Spleen (tissue), 11 donors: ENCODE measurements around the gene CACNA2D3. TPM values are rescaled to one million over a fixed set of nuclear protein-coding genes. Genes with fewer than 3 reads are reported as not detected.

ENCODE experiments used
- DNase-seq: peaks from one replicate; pipeline ENCODE4 v3.0.0-alpha.2; 2020
- H3K27ac ChIP-seq, 8 donors: fragments of 200-600 bp; sonication (generic) in 7 of 8; 1 replicate in 4 of 8; 2 replicates in 4 of 8; pipeline versions ENCODE4 v1.5.0 to v1.8.0; 2016 to 2021; ENCODE audit warnings: inconsistent platforms in 4 of 8, mild to moderate bottlenecking in 4 of 8, moderate library complexity in 1 of 8
- H3K27me3 ChIP-seq, 7 donors: fragments of 200-600 bp; sonication (generic) in 6 of 7; replicated peaks in 1 of 7; 1 replicate in 4 of 7; 2 replicates in 3 of 7; pipeline versions ENCODE4 v1.5.0 to v1.8.0; 2016 to 2021; ENCODE audit warnings: inconsistent platforms in 3 of 7, mild to moderate bottlenecking in 1 of 7
- H3K36me3 ChIP-seq, 6 donors: fragments of 200-600 bp; sonication (generic) in 5 of 6; 1 replicate in 4 of 6; 2 replicates in 2 of 6; pipeline versions ENCODE4 v1.5.0 to v1.8.0; 2016 to 2021; ENCODE audit warnings: inconsistent platforms in 2 of 6
- H3K4me1 ChIP-seq, 6 donors: fragments of 200-600 bp; sonication (generic) in 5 of 6; 1 replicate in 3 of 6; 2 replicates in 3 of 6; pipeline versions ENCODE4 v1.5.0 to v1.8.0; 2016 to 2021; ENCODE audit warnings: inconsistent platforms in 3 of 6
- H3K4me3 ChIP-seq, 8 donors: fragments of 200-600 bp; sonication (generic) in 7 of 8; 1 replicate in 4 of 8; 2 replicates in 4 of 8; pipeline versions ENCODE4 v1.5.0 to v1.8.0; 2016 to 2021; ENCODE audit warnings: inconsistent platforms in 4 of 8, mild to moderate bottlenecking in 4 of 8, moderate library complexity in 2 of 8
- H3K9me3 ChIP-seq, 8 donors: fragments of 200-600 bp; sonication (generic) in 7 of 8; 1 replicate in 4 of 8; 2 replicates in 4 of 8; pipeline versions ENCODE4 v1.5.0 to v1.8.0; 2016 to 2021; ENCODE audit warnings: inconsistent platforms in 4 of 8
- CTCF ChIP-seq, 11 experiments: fragments of 200-600 bp in 7 of 11; fragments of 450-650 bp in 4 of 11; sonication (generic) in 4 of 11; IDR thresholded peaks in 8 of 11; conservative IDR thresholded peaks in 3 of 11; 1 replicate in 7 of 11; 2 replicates in 4 of 11; pipeline versions ENCODE4 v1.4.0 to v1.8.0; 2016 to 2021; ENCODE audit warnings: antibody characterized with exemption in 11 of 11, inconsistent platforms in 4 of 11, mild to moderate bottlenecking in 1 of 11
- POLR2A ChIP-seq, 3 donors: fragments of 450-650 bp; IDR thresholded peaks; one replicate each; pipeline ENCODE4 v1.5.1; 2017; ENCODE audit warnings: antibody characterized with exemption in 3 of 3, mild to moderate bottlenecking in 1 of 3
- POLR2AphosphoS5 ChIP-seq, 3 donors: sonication (generic); formaldehyde crosslinking; IDR thresholded peaks; one replicate each; pipeline ENCODE4 v1.5.1; 2017; ENCODE audit warnings: antibody characterized with exemption in 3 of 3
- WGBS, 5 donors: extraction: QIAGEN DNeasy Blood & Tissue Kit in 3 of 5; methylation state at CpG; one replicate each; pipeline versions ENCODE4 v1.1.5 to v1.1.7; 2013 to 2018; 5-methylcytosine and 5-hydroxymethylcytosine counted together
- intact Hi-C: fragments of 100-400 bp; cut with DNase I; formaldehyde crosslinking; loops from one replicate; pipeline ENCODE4 v1.15.0; 2023; ENCODE audit warnings: low total_unique reads
- polyA plus RNA-seq, 3 donors: library from polyadenylated mRNA; stranded (reverse); fragments of 200-250 nt; gene quantifications; one replicate each; pipeline ENCODE4 v1.2.1, GENCODE V29; 2013
- total RNA-seq, 7 donors: library from RNA; depleted of rRNA in 3 of 7; stranded (reverse); fragments of >200 nt in 3 of 7; fragmentation: NEBNext Ultra II Directional in 4 of 7; extraction: Animal tissue kit (Norgen Biotek cat#: 25700) in 4 of 7; gene quantifications; one replicate each; pipeline versions ENCODE4 v1.1.0 to v1.2.1, GENCODE V29; 2016 to 2021
- donor health status: healthy with polysubstance abuse.
- donor health status: DM: no; HTN: no; CAD: no; lungs with moderate emphysema.
- donor health status: DM: no; HTN: no; CAD: no.
- donor health status: Bipolar disorder and iron deficiency.
- donor health status: healthy.
- donor health status: DM: no; HTN: no; CAD: no.
- donor health status: DM: yes; HTN: yes; CAD: no.

Gene CACNA2D3
- total and polyA plus RNA-seq, 10 donors = 0.83 to 4.9 (median 2.9) TPM

- Histone ChIP-seq H3K4me1 (no peaks in the 10 kb centered on the region), H3K27me3 (no peaks in the 10 kb centered on the region), H3K9me3 (peaks cover 0 to 12% (median 0%) of the 10 kb centered on the region in 8 donors), H3K27ac (no peak overlapping the region), H3K36me3 (no peaks in the 10 kb centered on the region), H3K4me3 (no peak overlapping the region)
- TF ChIP-seq CTCF (IDR thresholded peaks at IDR 0.05 in 8 of 11, conservative IDR thresholded peaks at IDR 0.05 in 3 of 11) (no peak), POLR2AphosphoS5 (IDR thresholded peaks at IDR 0.05) (no peak), POLR2A (IDR thresholded peaks at IDR 0.05) (no peak)
- 83 to 91% (median 90%) methylated on average over 6 of the region's 6 CpGs for WGBS, 5 donors
- DNase-seq = no peak
- intact Hi-C loops = no loop called here
These were observed 559.4 kb downstream of the CACNA2D3 start for GRCh38 chr3:54681706-54682105.

DNA sequence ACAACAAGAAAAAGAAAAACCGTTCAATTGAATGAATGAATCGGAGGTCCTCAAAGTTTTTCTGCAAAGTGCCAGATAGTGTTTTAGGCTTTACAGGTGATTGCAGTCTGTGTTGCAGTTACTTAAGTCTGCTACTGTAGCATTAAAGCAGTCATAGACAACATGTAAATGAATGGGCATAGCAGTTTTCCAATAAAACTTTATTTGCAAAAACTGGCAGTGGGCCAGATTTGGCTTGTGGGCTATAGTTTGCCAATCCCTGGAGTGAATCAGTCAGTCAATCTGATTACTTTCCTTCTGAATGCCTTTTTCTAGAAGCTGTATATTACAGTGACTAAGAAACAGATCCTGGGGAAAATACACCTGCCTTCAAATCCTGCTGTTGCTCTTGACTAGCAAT, 562.9 kb downstream of the CACNA2D3 start:
- intact Hi-C loops = no loop called here
- H3K4me1 ChIP-seq = no peaks in the 10 kb centered on the region
- H3K27ac ChIP-seq = no peak overlapping the region
- H3K36me3 ChIP-seq = no peaks in the 10 kb centered on the region
- TF ChIP-seq POLR2AphosphoS5 (IDR thresholded peaks at IDR 0.05) (no peak), CTCF (IDR thresholded peaks at IDR 0.05 in 8 of 11, conservative IDR thresholded peaks at IDR 0.05 in 3 of 11) (no peak), POLR2A (IDR thresholded peaks at IDR 0.05) (no peak)
- 75 to 82% (median 80%) methylated on average over 2 of the region's 2 CpGs for WGBS, 5 donors
- H3K9me3 ChIP-seq = peaks cover 0 to 12% (median 0%) of the 10 kb centered on the region in 8 donors
- H3K4me3 ChIP-seq = no peak overlapping the region
- H3K27me3 ChIP-seq = no peaks in the 10 kb centered on the region
- no peak for DNase-seq

DNA sequence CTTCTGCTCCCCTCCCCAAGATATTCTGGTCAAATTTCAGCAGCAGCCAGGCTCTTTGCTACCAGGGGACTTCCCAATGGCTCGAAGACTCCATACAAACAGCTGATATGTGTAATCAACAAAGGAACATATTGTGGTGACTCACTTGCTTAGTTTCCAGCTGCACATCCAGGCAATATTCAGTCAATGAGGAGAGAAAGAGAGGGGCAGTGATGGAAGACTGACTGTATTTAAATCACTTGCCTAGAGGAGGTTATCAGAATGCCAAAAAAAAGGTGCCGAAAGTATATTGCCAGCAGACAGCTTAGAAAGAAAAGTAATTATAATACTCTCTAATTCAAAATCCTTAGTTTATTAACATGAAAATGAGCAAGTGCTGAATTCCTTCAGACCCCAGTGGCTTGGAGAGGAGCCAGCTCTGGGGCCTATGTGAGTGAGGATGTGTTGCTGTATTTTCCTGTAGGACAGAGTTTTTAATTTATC, 569.0 kb downstream of the CACNA2D3 start:
- Histone ChIP-seq H3K27ac (no peak overlapping the region), H3K4me1 (no peaks in the 10 kb centered on the region), H3K36me3 (no peaks in the 10 kb centered on the region), H3K27me3 (no peaks in the 10 kb centered on the region), H3K9me3 (no peaks in the 10 kb centered on the region), H3K4me3 (no peak overlapping the region)
- no peak for DNase-seq
- intact Hi-C loops = no loop called here
- 56 to 77% (median 68%) methylated on average over 2 of the region's 2 CpGs for WGBS, 5 donors
- TF ChIP-seq POLR2AphosphoS5 (IDR thresholded peaks at IDR 0.05) (no peak), CTCF (IDR thresholded peaks at IDR 0.05 in 8 of 11, conservative IDR thresholded peaks at IDR 0.05 in 3 of 11) (no peak), POLR2A (IDR thresholded peaks at IDR 0.05) (no peak)

- TF ChIP-seq CTCF (IDR thresholded peaks at IDR 0.05 in 8 of 11, conservative IDR thresholded peaks at IDR 0.05 in 3 of 11) (no peak), POLR2A (IDR thresholded peaks at IDR 0.05) (no peak), POLR2AphosphoS5 (IDR thresholded peaks at IDR 0.05) (no peak)
- 31 to 49% (median 39%) methylated on average over 3 of the region's 3 CpGs for WGBS, 5 donors
- intact Hi-C loops = no loop called here
- no peak for DNase-seq
- H3K36me3 ChIP-seq = no peaks in the 10 kb centered on the region
- H3K27ac ChIP-seq = no peak overlapping the region
- H3K4me1 ChIP-seq = no peaks in the 10 kb centered on the region
- no peak overlapping the region for H3K4me3 ChIP-seq
- no peaks in the 10 kb centered on the region for H3K27me3 ChIP-seq
- no peaks in the 10 kb centered on the region for H3K9me3 ChIP-seq
These were observed 574.0 kb downstream of the CACNA2D3 start for GRCh38 chr3:54696313-54696712.
